Upper lobe of left lung (tissue), 6 donors: Measurements from ENCODE around the gene AATF. TPM values are rescaled to one million over a fixed set of nuclear protein-coding genes. Genes with fewer than 3 reads are reported as not detected.

Source experiments
- ATAC-seq, 2 donors: fragments of 200-7000 bp; cut with Tn5 transposase; one replicate each; pipeline ENCODE4 v1.9.1; 2022; ENCODE audit warnings: mild to moderate bottlenecking in 2 of 2, moderate library complexity in 2 of 2; ENCODE audit not compliant: low FRiP score in 2 of 2
- DNase-seq, 2 donors: peaks; one replicate each; pipeline ENCODE4 v3.0.0-alpha.2; 2019 to 2020
- H3K27ac ChIP-seq, 4 donors: fragments of 200-600 bp; sonication (generic); one replicate each; pipeline ENCODE4 v1.5.1; 2016 to 2019
- H3K27me3 ChIP-seq, 4 donors: fragments of 200-600 bp; sonication (generic); one replicate each; pipeline ENCODE4 v1.5.1; 2017 to 2019
- H3K36me3 ChIP-seq, 4 donors: fragments of 200-600 bp; sonication (generic); one replicate each; pipeline ENCODE4 v1.5.1; 2016 to 2019
- H3K4me1 ChIP-seq, 4 donors: fragments of 200-600 bp; sonication (generic); one replicate each; pipeline ENCODE4 v1.5.1; 2018 to 2019
- H3K4me3 ChIP-seq, 4 donors: fragments of 200-600 bp; sonication (generic); one replicate each; pipeline ENCODE4 v1.5.1; 2017 to 2019; ENCODE audit warnings: mild to moderate bottlenecking in 2 of 4, moderate library complexity in 1 of 4
- H3K9me3 ChIP-seq, 4 donors: fragments of 200-600 bp; sonication (generic); one replicate each; pipeline ENCODE4 v1.5.1; 2018 to 2019
- EP300 ChIP-seq, 4 donors: sonication (generic); formaldehyde crosslinking; IDR thresholded peaks; one replicate each; pipeline ENCODE4 v1.5.1; 2017; ENCODE audit warnings: antibody characterized with exemption in 4 of 4, control low read depth in 2 of 4
- POLR2A ChIP-seq, 4 donors: fragments of 450-650 bp; IDR thresholded peaks; one replicate each; pipeline ENCODE4 v1.5.1; 2016 to 2017; ENCODE audit warnings: antibody characterized with exemption in 4 of 4, mild to moderate bottlenecking in 2 of 4
- POLR2AphosphoS5 ChIP-seq, 2 donors: sonication (generic); formaldehyde crosslinking; IDR thresholded peaks; one replicate each; pipeline ENCODE4 v1.5.1; 2017; ENCODE audit warnings: antibody characterized with exemption in 2 of 2
- WGBS, 2 donors: methylation state at CpG; one replicate each; pipeline ENCODE4 v1.1.5; 2017 to 2018; 5-methylcytosine and 5-hydroxymethylcytosine counted together
- total RNA-seq, 6 donors: library from RNA; depleted of rRNA in 4 of 6; stranded (reverse); fragments of >200 nt in 4 of 6; gene quantifications; one replicate each; pipeline versions ENCODE4 v1.1.0 to v1.2.1, GENCODE V29; 2016 to 2021
- TF ChIP-seq, protein P1 (sequence below), 6 experiments: fragments of 450-650 bp in 4 of 6; fragments of 200-600 bp in 2 of 6; sonication (generic) in 2 of 6; IDR thresholded peaks; one replicate each; pipeline ENCODE4 v1.5.1; 2016 to 2019; ENCODE audit warnings: antibody characterized with exemption in 6 of 6
- donor health status: DM: no; HTN: no; CAD: no; lungs with moderate emphysema.
- donor health status: DM: no; HTN: yes; CAD: no; lungs with severe emphysema.

Gene AATF
- total RNA-seq, 6 donors from 2014 or later: 30.7 to 45.4 (median 37.3) TPM

DNA sequence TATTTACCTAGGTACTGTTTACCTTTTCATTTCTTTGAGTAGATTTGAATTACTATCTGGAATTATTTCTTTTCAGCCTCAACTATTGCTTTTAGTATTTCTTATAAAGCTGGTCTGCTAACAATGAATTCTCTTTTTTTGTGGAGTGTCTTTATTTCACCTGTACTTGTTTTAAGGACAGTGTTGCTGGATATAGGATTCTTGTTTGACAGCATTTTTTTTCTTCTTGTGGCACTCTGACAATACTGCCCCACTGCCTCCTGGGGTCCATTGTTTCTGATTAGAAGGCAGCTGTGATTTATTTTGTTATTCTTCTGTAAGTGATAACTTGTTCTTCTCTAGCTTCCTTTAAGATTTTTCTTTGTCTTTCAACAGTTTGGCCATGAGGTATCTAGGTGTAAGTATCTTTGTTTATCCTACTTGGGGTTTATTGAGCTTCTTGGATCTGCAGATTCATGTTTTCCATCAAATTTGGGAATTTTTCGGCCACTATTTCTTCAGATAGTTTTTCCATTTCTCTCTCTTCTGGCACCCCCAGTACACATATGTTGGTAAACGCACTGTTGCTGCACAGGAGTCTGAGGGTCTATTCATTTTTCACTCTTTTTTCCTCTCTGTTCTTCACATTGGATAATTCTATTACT lies 130.4 kb downstream of the AATF start:
- no peaks in the 10 kb centered on the region for H3K4me1 ChIP-seq

DNA sequence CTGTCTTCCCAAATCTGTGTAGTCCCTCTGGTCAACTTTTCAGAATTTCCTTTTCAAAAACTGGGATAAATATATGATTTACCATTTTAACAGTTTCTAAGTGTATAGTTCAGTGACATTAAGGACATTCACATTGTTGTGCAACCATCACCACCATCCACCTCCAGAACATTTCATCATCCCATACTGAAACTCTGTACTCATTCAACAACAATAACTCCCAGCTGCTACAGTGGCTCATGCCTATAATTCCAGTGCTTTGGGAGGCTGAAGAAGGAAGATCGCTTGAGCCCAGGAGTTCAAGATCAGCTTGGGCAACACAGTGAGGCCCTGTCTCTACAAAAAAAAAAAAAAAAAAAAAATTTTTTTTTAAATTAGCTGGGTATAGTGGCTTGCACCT lies 131.0 kb downstream of the AATF start:
- 93 to 100% methylated on average over 1 of the region's 1 CpG for WGBS, 2 donors
- no peak for ATAC-seq
- no peak overlapping the region for H3K4me3 ChIP-seq
- H3K4me1 ChIP-seq: no peaks in the 10 kb centered on the region
- TF ChIP-seq EP300 (IDR thresholded peaks at IDR 0.05) (no peak), POLR2A (IDR thresholded peaks at IDR 0.05) (no peak), POLR2AphosphoS5 (IDR thresholded peaks at IDR 0.05) (no peak)
- TF ChIP-seq, protein P1, sequence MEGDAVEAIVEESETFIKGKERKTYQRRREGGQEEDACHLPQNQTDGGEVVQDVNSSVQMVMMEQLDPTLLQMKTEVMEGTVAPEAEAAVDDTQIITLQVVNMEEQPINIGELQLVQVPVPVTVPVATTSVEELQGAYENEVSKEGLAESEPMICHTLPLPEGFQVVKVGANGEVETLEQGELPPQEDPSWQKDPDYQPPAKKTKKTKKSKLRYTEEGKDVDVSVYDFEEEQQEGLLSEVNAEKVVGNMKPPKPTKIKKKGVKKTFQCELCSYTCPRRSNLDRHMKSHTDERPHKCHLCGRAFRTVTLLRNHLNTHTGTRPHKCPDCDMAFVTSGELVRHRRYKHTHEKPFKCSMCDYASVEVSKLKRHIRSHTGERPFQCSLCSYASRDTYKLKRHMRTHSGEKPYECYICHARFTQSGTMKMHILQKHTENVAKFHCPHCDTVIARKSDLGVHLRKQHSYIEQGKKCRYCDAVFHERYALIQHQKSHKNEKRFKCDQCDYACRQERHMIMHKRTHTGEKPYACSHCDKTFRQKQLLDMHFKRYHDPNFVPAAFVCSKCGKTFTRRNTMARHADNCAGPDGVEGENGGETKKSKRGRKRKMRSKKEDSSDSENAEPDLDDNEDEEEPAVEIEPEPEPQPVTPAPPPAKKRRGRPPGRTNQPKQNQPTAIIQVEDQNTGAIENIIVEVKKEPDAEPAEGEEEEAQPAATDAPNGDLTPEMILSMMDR (IDR thresholded peaks at IDR 0.05): no peak
- H3K27me3 ChIP-seq: no peaks in the 10 kb centered on the region
- no peaks in the 10 kb centered on the region for H3K9me3 ChIP-seq
- peaks cover 0 to under 1% (median 0%) of the 10 kb centered on the region in 4 donors for H3K36me3 ChIP-seq
- DNase-seq: no peak
- no peak overlapping the region for H3K27ac ChIP-seq

More for the DNA sequence above, 130.4 kb downstream of the AATF start:
- Histone ChIP-seq H3K4me3 (no peak overlapping the region), H3K36me3 (no peaks in the 10 kb centered on the region), H3K27ac (no peak overlapping the region), H3K27me3 (no peaks in the 10 kb centered on the region), H3K9me3 (no peaks in the 10 kb centered on the region)
- WGBS, 2 donors: 91 to 92% methylated on average over 2 of the region's 2 CpGs
- no peak for TF ChIP-seq EP300 (IDR thresholded peaks at IDR 0.05)
- TF ChIP-seq POLR2AphosphoS5 (IDR thresholded peaks at IDR 0.05): no peak
- TF ChIP-seq, protein P1 (IDR thresholded peaks at IDR 0.05): no peak
- no peak for TF ChIP-seq POLR2A (IDR thresholded peaks at IDR 0.05)
- DNase-seq (no peak), ATAC-seq (no peak)

DNA sequence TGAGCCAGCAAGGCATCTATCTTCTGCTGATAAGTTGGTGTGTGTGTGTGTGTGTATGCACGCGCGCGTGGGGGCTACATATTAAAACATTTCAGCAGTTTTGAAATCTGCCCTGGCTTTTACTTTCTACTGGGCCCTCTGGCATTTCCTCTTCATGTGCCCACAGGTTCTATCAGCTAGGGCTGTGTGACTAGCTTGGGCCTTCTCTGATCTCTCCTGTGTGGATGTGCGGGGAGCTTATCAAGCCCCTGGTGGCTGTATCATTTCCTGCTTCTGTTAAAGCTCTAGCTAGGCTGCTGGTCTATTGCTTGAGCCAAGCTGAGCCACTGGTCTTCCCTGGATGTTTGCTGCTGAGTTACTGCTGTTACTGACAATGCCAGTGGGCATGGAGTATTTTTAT lies 132.5 kb downstream of the AATF start:
- Histone ChIP-seq H3K27me3 (no peaks in the 10 kb centered on the region), H3K9me3 (no peaks in the 10 kb centered on the region), H3K4me1 (no peaks in the 10 kb centered on the region), H3K36me3 (peaks cover 0 to 15% (median 10%) of the 10 kb centered on the region in 4 donors), H3K27ac (no peak overlapping the region), H3K4me3 (no peak overlapping the region)
- ATAC-seq (no peak), DNase-seq (no peak)
- TF ChIP-seq POLR2AphosphoS5 (IDR thresholded peaks at IDR 0.05): no peak
- no peak for TF ChIP-seq POLR2A (IDR thresholded peaks at IDR 0.05)
- TF ChIP-seq EP300 (IDR thresholded peaks at IDR 0.05): no peak
- WGBS, 2 donors: 70 to 79% methylated on average over 5 of the region's 5 CpGs

DNA sequence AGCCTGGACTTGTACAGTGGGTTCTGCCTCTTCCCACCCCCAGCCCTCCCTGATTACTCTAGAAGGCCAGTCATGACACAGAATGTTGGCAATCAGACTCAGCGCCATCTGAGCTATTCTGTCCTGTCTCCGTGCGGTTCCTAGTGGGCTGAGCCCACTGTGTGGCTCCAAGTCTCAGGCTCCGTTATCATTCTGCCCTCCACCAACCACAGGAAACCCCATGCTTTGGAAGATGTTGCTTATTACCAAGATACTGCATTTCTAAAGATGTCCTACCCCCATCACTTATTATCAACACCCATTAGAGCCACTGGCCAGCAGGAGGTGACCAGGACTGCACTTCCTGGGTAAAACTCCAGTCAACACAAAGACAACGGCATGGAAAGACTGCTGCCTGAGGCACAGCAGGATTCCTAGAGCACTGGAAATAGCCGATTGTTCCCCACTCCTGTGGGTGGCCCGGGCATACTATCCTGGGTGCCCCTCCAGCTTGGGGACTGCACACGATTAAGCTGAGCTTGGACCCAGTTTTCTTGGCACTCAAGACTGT lies 133.6 kb downstream of the AATF start:
- H3K4me3 ChIP-seq: no peak overlapping the region
- ATAC-seq (no peak), DNase-seq (no peak)
- TF ChIP-seq POLR2A (IDR thresholded peaks at IDR 0.05) (no peak), POLR2AphosphoS5 (IDR thresholded peaks at IDR 0.05) (no peak)
- no peak overlapping the region for H3K27ac ChIP-seq
- H3K4me1 ChIP-seq: no peaks in the 10 kb centered on the region
- H3K9me3 ChIP-seq: no peaks in the 10 kb centered on the region
- H3K27me3 ChIP-seq: no peaks in the 10 kb centered on the region
- peaks cover 4 to 26% (median 20%) of the 10 kb centered on the region in 4 donors for H3K36me3 ChIP-seq
- WGBS, 2 donors: 89 to 96% methylated on average over 8 of the region's 8 CpGs

DNA sequence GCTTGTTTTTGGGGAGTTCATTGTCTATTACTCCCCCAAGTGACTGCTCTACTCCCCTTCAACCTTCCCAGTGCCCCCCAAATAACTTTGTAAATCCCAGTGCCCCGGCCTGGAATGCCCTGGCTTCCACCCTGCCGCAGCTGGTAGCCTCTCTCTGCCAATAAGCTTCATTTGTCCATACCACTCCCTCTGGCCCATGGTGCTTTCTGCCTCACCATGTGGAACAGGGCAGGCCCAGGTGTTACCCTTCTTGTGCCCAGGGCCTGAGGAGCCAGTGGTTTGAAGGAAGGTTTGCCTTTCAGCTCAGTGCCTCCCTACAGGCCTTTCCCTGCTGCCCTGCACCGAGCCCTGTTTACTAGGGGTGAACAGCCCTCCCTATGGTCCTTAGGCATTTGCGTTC lies 134.2 kb downstream of the AATF start:
- Histone ChIP-seq H3K4me3 (no peak overlapping the region), H3K4me1 (no peaks in the 10 kb centered on the region), H3K9me3 (no peaks in the 10 kb centered on the region), H3K36me3 (peaks cover 4 to 32% (median 21%) of the 10 kb centered on the region in 4 donors), H3K27ac (no peak overlapping the region), H3K27me3 (no peaks in the 10 kb centered on the region)
- ATAC-seq: no peak
- TF ChIP-seq EP300 (IDR thresholded peaks at IDR 0.05): no peak
- 83 to 87% methylated on average over 4 of the region's 4 CpGs for WGBS, 2 donors
- DNase-seq: no peak

DNA sequence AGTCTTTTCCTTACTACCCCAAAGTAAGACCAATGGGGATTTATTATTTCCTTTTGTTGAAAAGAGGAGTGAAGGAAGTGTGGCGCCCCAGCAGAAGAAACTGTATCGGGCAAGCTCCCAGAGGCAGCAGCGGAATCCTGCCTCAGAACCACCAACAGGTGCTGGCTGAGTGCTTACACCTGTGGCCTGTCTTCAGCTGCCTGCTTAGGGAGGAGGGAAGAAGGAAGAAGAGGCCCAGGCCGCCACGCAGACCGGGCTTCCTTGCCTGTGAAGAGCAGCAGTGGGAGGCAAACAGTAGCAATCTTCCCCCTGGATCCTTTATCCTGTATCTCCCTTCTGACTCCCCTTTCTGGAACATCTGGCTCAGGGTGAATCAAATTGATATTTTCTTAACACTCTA lies 134.7 kb downstream of the AATF start:
- Histone ChIP-seq H3K36me3 (peaks cover 4 to 32% (median 22%) of the 10 kb centered on the region in 4 donors), H3K4me3 (no peak overlapping the region), H3K27ac (no peak overlapping the region), H3K9me3 (no peaks in the 10 kb centered on the region), H3K27me3 (no peaks in the 10 kb centered on the region), H3K4me1 (no peaks in the 10 kb centered on the region)
- ATAC-seq (no peak), DNase-seq (peak in 1 of 2 donors; percentile 31)
- TF ChIP-seq POLR2AphosphoS5 (IDR thresholded peaks at IDR 0.05): no peak
- TF ChIP-seq, protein P1 (IDR thresholded peaks at IDR 0.05): no peak
- TF ChIP-seq POLR2A (IDR thresholded peaks at IDR 0.05): no peak
- no peak for TF ChIP-seq EP300 (IDR thresholded peaks at IDR 0.05)
- WGBS, 2 donors: 69 to 73% methylated on average over 6 of the region's 6 CpGs
